Smooth muscle cell (in vitro differentiated cells): Measurements from ENCODE around the gene FUZ. TPM values are rescaled to one million over a fixed set of nuclear protein-coding genes. Genes with fewer than 3 reads are reported as not detected.
A peak's percentile ranks its signal among the peaks of the same experiment; 100 is the strongest.
"Not testable (repeated sequence)": the region's sequence is repeated elsewhere in the genome, so short reads cannot be mapped to it uniquely, and the experiment has no call there.

Source experiments
- DNase-seq: peaks from one replicate; lab custom pipeline; 2025; ENCODE audit not compliant: unreplicated experiment; lab: John Stamatoyannopoulos, UW
- H2AFZ ChIP-seq: fragments of 200-600 bp; sonication (generic); 2 replicates; pipeline ENCODE4 v1.6.0; 2016; ENCODE audit warnings: antibody characterized with exemption, low read depth, mild to moderate bottlenecking
- H3F3A ChIP-seq: fragments of 200-600 bp; sonication (generic); 2 replicates; pipeline ENCODE4 v1.6.0; 2017; ENCODE audit warnings: antibody characterized with exemption, low read depth
- H3K27ac ChIP-seq: fragments of 200-600 bp; sonication (generic); 2 replicates; pipeline ENCODE4 v1.5.1; 2016; ENCODE audit warnings: low read depth, mild to moderate bottlenecking
- H3K27me3 ChIP-seq: fragments of 200-600 bp; sonication (generic); 2 replicates; pipeline ENCODE4 v1.6.1; 2016; ENCODE audit warnings: low read depth, mild to moderate bottlenecking
- H3K36me3 ChIP-seq: fragments of 200-600 bp; sonication (generic); 2 replicates; pipeline ENCODE4 v1.5.1; 2016; ENCODE audit warnings: low read depth
- H3K4me1 ChIP-seq: fragments of 200-600 bp; sonication (generic); 2 replicates; pipeline ENCODE4 v1.5.1; 2016; ENCODE audit warnings: low read depth
- H3K4me2 ChIP-seq: fragments of 200-600 bp; sonication (generic); 2 replicates; pipeline ENCODE4 v1.6.0; 2016; ENCODE audit warnings: mild to moderate bottlenecking
- H3K4me3 ChIP-seq: fragments of 200-600 bp; sonication (generic); 2 replicates; pipeline ENCODE4 v1.5.1; 2016; ENCODE audit warnings: mild to moderate bottlenecking
- H3K79me2 ChIP-seq: fragments of 200-600 bp; sonication (generic); 2 replicates; pipeline ENCODE4 v1.6.0; 2016; ENCODE audit warnings: low read depth, mild to moderate bottlenecking
- H3K9ac ChIP-seq: fragments of 200-600 bp; sonication (generic); 2 replicates; pipeline ENCODE4 v1.6.0; 2016; ENCODE audit warnings: low read depth
- H3K9me3 ChIP-seq: fragments of 200-600 bp; sonication (generic); replicated peaks from 2 replicates; pipeline ENCODE4 v1.5.1; 2016; ENCODE audit warnings: low read depth
- H4K20me1 ChIP-seq: fragments of 200-600 bp; sonication (generic); 2 replicates; pipeline ENCODE4 v1.6.0; 2016; ENCODE audit warnings: low read depth
- CTCF ChIP-seq: fragments of 200-600 bp; sonication (generic); IDR thresholded peaks from 2 replicates; pipeline ENCODE4 v1.5.1; 2017; ENCODE audit warnings: borderline replicate concordance, mild to moderate bottlenecking, antibody characterized with exemption; ENCODE audit not compliant: insufficient read depth, poor library complexity, severe bottlenecking
- WGBS: methylation state at CpG from one replicate; pipeline ENCODE4 v1.1.7; 2016; ENCODE audit warnings: low lambda C conversion rate; 5-methylcytosine and 5-hydroxymethylcytosine counted together
- polyA plus RNA-seq: library from polyadenylated mRNA; unstranded; fragments of >200 nt; fragmentation: Nextera tagmentation; extraction: Ambion mirVana; gene quantifications from 2 replicates; pipeline ENCODE4 v1.2.1, GENCODE V29; 2016
- total RNA-seq: library from RNA; depleted of rRNA; stranded (reverse); fragments of >200 nt; gene quantifications from 2 replicates; pipeline ENCODE4 v1.2.3, GENCODE V29; 2014

Gene FUZ
- total and polyA plus RNA-seq, 2 experiments from 2014 or later = 16.2 to 18.3 TPM

GRCh38 chr19:49827034-49827433 lies 13.9 kb upstream of the FUZ start:
- Histone ChIP-seq H4K20me1 (peaks cover 72% of the 10 kb centered on the region), H3K9ac (no peak overlapping the region)

DNA sequence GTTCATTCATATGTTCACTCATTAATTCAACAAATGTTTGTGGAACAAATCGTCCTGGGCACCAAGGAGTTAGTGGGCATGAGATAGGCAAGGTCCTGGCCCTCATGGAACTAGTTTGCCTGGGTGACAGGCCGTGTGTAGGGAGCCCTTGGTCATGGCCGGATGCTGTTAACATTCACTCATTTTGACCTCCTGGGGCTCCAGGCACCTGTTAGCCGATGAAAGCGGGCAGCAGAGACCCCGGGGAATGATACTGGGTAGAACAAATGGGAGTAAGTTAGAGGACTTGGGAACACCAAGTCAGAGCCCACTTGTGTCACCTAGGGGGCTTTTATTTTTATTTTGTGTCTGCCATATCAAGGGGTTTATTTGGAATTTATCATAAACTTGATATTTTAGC lies 11.6 kb upstream of the FUZ start:
- no peak overlapping the region for H3K27ac ChIP-seq
- H3K27me3 ChIP-seq = no peaks in the 10 kb centered on the region
- no peak overlapping the region for H2AFZ ChIP-seq
- no peak overlapping the region for H3K4me2 ChIP-seq
- WGBS = 92% methylated on average over 6 of the region's 6 CpGs
- H3K4me1 ChIP-seq = no peaks in the 10 kb centered on the region
- TF ChIP-seq CTCF = no peak
- H3K36me3 ChIP-seq = no peaks in the 10 kb centered on the region
- H3K9me3 ChIP-seq = no peaks in the 10 kb centered on the region
- DNase-seq = no peak
- peaks cover 64% of the 10 kb centered on the region for H4K20me1 ChIP-seq
- H3F3A ChIP-seq = no peaks in the 10 kb centered on the region
- H3K79me2 ChIP-seq = peaks cover 50% of the 10 kb centered on the region
- H3K9ac ChIP-seq = no peak overlapping the region
- no peak overlapping the region for H3K4me3 ChIP-seq

More at GRCh38 chr19:49827034-49827433, 13.9 kb upstream of the FUZ start:
- no peaks in the 10 kb centered on the region for H3F3A ChIP-seq
- H3K79me2 ChIP-seq = peaks cover 33% of the 10 kb centered on the region
- H3K4me2 ChIP-seq = no peak overlapping the region
- no peak overlapping the region for H3K27ac ChIP-seq
- H3K4me3 ChIP-seq = no peak overlapping the region
- no peaks in the 10 kb centered on the region for H3K9me3 ChIP-seq
- DNase-seq = no peak
- no peak overlapping the region for H2AFZ ChIP-seq
- H3K4me1 ChIP-seq = no peaks in the 10 kb centered on the region
- H3K36me3 ChIP-seq = no peaks in the 10 kb centered on the region
- 97% methylated on average over 14 of the region's 14 CpGs for WGBS
- TF ChIP-seq CTCF = no peak
- no peaks in the 10 kb centered on the region for H3K27me3 ChIP-seq

GRCh38 chr19:49823472-49823871 lies 10.4 kb upstream of the FUZ start:
- H3K79me2 ChIP-seq = peaks cover 62% of the 10 kb centered on the region
- no peak for TF ChIP-seq CTCF
- H3F3A ChIP-seq = no peaks in the 10 kb centered on the region
- H2AFZ ChIP-seq = no peak overlapping the region
- H3K4me3 ChIP-seq = no peak overlapping the region
- no peaks in the 10 kb centered on the region for H3K27me3 ChIP-seq
- WGBS = 97% methylated on average over 12 of the region's 12 CpGs
- H3K36me3 ChIP-seq = no peaks in the 10 kb centered on the region
- H3K9ac ChIP-seq = no peak overlapping the region
- no peak overlapping the region for H3K27ac ChIP-seq
- DNase-seq = no peak
- no peaks in the 10 kb centered on the region for H3K9me3 ChIP-seq
- peaks cover 54% of the 10 kb centered on the region for H4K20me1 ChIP-seq
- H3K4me1 ChIP-seq = peaks cover 7% of the 10 kb centered on the region
- no peak overlapping the region for H3K4me2 ChIP-seq

GRCh38 chr19:49820125-49820524 lies 7.0 kb upstream of the FUZ start:
- Histone ChIP-seq H2AFZ (no peak overlapping the region), H3K9me3 (no peaks in the 10 kb centered on the region), H3K4me2 (no peak overlapping the region), H3F3A (peaks cover 4% of the 10 kb centered on the region), H3K4me1 (peaks cover 7% of the 10 kb centered on the region), H3K36me3 (no peaks in the 10 kb centered on the region), H4K20me1 (peaks cover 22% of the 10 kb centered on the region), H3K9ac (no peak overlapping the region), H3K27ac (peak overlapping the region; percentile 52), H3K4me3 (no peak overlapping the region), H3K79me2 (peaks cover 62% of the 10 kb centered on the region), H3K27me3 (no peaks in the 10 kb centered on the region)
- no peak for DNase-seq
- no peak for TF ChIP-seq CTCF
- 63% methylated on average over 10 of the region's 10 CpGs for WGBS

GRCh38 chr19:49819452-49820115 lies 6.5 kb upstream of the FUZ start:
- H3K4me2 ChIP-seq = peak overlapping the region; percentile 97
- H3K4me3 ChIP-seq = peak overlapping the region; percentile 81
- peak overlapping the region; percentile 97 for H3K9ac ChIP-seq
- H3F3A ChIP-seq, H2AFZ ChIP-seq, DNase-seq, H3K36me3 ChIP-seq, H3K27me3 ChIP-seq, H3K4me1 ChIP-seq, H3K9me3 ChIP-seq: not testable (repeated sequence)
- H4K20me1 ChIP-seq = peaks cover 16% of the 10 kb centered on the region
- H3K27ac ChIP-seq = peak overlapping the region; percentile 97
- H3K79me2 ChIP-seq = peaks cover 56% of the 10 kb centered on the region
- WGBS = 95% methylated on average over 7 of the region's 7 CpGs
